Stomach (tissue), 9 donors: ENCODE data around the gene VPS18. TPM values are rescaled to one million over a fixed set of nuclear protein-coding genes. Genes with fewer than 3 reads are reported as not detected.
"Not testable (repeated sequence)": the region's sequence is repeated elsewhere in the genome, so short reads cannot be mapped to it uniquely, and the experiment has no call there.

Source experiments
- DNase-seq, 2 donors: peaks; one replicate each; pipeline versions ENCODE4 v3.0.0 to v3.0.0-alpha.2; 2013 to 2019
- H3K27ac ChIP-seq, 5 donors: fragments of 200-600 bp in 4 of 5; sonication (generic) in 4 of 5; one replicate each; pipeline ENCODE4 v1.5.1; 2013 to 2019; ENCODE audit warnings: mild to moderate bottlenecking in 1 of 5, moderate library complexity in 1 of 5
- H3K27me3 ChIP-seq, 3 donors: fragments of 200-600 bp; sonication (generic); one replicate each; pipeline ENCODE4 v1.5.1; 2017 to 2019; ENCODE audit warnings: mixed run types in 1 of 3
- H3K36me3 ChIP-seq, 4 donors: fragments of 200-600 bp; sonication (generic); 1 replicate in 3 of 4; 2 replicates in 1 of 4; pipeline ENCODE4 v1.5.1; 2016 to 2019
- H3K4me1 ChIP-seq, 4 donors: fragments of 200-600 bp; sonication (generic); one replicate each; pipeline ENCODE4 v1.5.1; 2016 to 2019
- H3K4me3 ChIP-seq, 4 donors: fragments of 200-600 bp; sonication (generic) in 3 of 4; one replicate each; pipeline ENCODE4 v1.5.1; 2016 to 2019; ENCODE audit warnings: mild to moderate bottlenecking in 1 of 4
- H3K9me3 ChIP-seq, 4 donors: fragments of 200-600 bp; sonication (generic); one replicate each; pipeline ENCODE4 v1.5.1; 2016 to 2019
- EP300 ChIP-seq: sonication (generic); formaldehyde crosslinking; IDR thresholded peaks from one replicate; pipeline ENCODE4 v1.6.1; 2017; ENCODE audit warnings: antibody characterized with exemption
- POLR2A ChIP-seq, 4 donors: fragments of 450-650 bp; IDR thresholded peaks; one replicate each; pipeline ENCODE4 v1.6.1; 2016; ENCODE audit warnings: antibody characterized with exemption in 4 of 4, control low read depth in 2 of 4, mild to moderate bottlenecking in 1 of 4, moderate library complexity in 1 of 4
- POLR2AphosphoS5 ChIP-seq, 3 donors: sonication (generic); formaldehyde crosslinking; IDR thresholded peaks; one replicate each; pipeline ENCODE4 v1.6.1; 2016; ENCODE audit warnings: antibody characterized with exemption in 3 of 3
- WGBS, 5 donors: extraction: QIAGEN DNeasy Blood & Tissue Kit in 3 of 5; methylation state at CpG; one replicate each; pipeline versions ENCODE4 v1.1.5 to v1.1.7; 2013 to 2018; 5-methylcytosine and 5-hydroxymethylcytosine counted together
- intact Hi-C: fragments of 100-400 bp; cut with DNase I; formaldehyde crosslinking; loops from one replicate; pipeline ENCODE4 v1.15.1; 2023; ENCODE audit warnings: low total_unique reads
- polyA plus RNA-seq, 3 donors: library from polyadenylated mRNA; stranded (reverse); fragments of 200-250 nt; gene quantifications; one replicate each; pipeline ENCODE4 v1.2.3, GENCODE V29; 2013
- total RNA-seq, 5 donors: library from RNA; depleted of rRNA; stranded (reverse); fragments of >200 nt; gene quantifications; one replicate each; pipeline versions ENCODE4 v1.1.0 to v1.2.3, GENCODE V29; 2014 to 2016
- TF ChIP-seq, protein P1 (sequence below), 7 experiments: fragments of 450-650 bp in 4 of 7; fragments of 200-600 bp in 3 of 7; sonication (generic) in 3 of 7; IDR thresholded peaks; one replicate each; pipeline ENCODE4 v1.5.1; 2016 to 2019; ENCODE audit warnings: antibody characterized with exemption in 7 of 7, control low read depth in 2 of 7, mild to moderate bottlenecking in 1 of 7
- donor health status: healthy with polysubstance abuse.
- donor health status: Bipolar disorder and iron deficiency.
- donor health status: healthy.

The VPS18 gene
- total and polyA plus RNA-seq, 8 donors = 1.8 to 24.2 (median 13.1) TPM

DNA sequence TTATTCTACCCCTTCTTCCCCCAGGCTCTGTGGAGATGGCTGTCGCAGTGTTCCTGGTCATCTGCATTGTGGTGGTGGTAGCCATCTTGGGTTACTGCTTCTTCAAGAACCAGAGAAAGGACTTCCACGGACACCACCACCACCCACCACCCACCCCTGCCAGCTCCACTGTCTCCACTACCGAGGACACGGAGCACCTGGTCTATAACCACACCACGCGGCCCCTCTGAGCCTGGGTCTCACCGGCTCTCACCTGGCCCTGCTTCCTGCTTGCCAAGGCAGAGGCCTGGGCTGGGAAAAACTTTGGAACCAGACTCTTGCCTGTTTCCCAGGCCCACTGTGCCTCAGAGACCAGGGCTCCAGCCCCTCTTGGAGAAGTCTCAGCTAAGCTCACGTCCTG lies 37.5 kb upstream of the VPS18 start:
- peak overlapping the region in 3 of 5 donors; percentile 16 to 70 (median 25) for H3K27ac ChIP-seq
- intact Hi-C loops = no loop called here
- no peak for DNase-seq

DNA sequence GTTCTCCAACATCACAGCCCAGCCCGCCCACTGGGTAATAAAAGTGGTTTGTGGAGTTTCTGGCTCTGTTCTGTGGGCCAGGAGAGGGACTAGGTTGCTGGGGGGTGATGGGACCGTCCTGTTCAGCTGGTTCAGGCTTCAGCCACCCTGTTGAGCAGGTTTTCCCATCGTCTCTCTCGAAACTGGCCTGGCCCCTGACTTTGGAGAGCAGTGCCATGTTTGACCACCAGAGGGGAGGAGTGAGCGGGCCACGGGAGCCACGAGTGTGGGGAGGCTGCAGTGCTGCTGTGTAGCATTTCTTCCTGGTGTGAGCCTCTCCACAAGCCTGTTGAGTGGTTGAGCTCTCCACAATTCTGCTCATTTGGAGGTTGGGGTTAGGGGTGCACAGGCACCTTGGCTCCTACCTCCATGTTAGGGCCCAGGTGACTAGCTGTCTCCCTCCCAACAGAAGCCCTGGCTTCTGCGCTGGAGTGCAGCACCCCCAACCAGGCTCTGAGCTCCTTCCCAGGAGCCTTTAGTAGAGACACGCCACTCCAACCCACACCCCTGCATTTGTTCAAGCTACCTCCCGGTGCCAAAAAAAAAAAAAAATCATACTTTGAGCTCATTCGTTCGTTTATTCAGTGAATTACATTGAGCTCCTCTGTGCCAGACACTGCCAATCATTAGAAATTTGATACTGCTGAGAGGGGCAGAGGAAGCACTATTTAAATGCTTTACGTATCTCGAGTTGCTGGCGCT lies 36.5 kb upstream of the VPS18 start:
- Histone ChIP-seq H3K36me3 (peaks cover 29 to 46% (median 43%) of the 10 kb centered on the region in 4 donors), H3K27ac (peak overlapping the region in 3 of 5 donors; percentile 16 to 70 (median 25)), H3K4me3 (no peak overlapping the region), H3K4me1 (peaks cover 10 to 22% (median 18%) of the 10 kb centered on the region in 4 donors), H3K9me3 (no peaks in the 10 kb centered on the region), H3K27me3 (peaks cover 0 to 4% (median 0%) of the 10 kb centered on the region in 3 donors)
- TF ChIP-seq POLR2AphosphoS5 (IDR thresholded peaks at IDR 0.05) = peak in 2 of 3 donors; percentile 30 to 83
- no peak for TF ChIP-seq POLR2A (IDR thresholded peaks at IDR 0.05)
- TF ChIP-seq, protein P1, sequence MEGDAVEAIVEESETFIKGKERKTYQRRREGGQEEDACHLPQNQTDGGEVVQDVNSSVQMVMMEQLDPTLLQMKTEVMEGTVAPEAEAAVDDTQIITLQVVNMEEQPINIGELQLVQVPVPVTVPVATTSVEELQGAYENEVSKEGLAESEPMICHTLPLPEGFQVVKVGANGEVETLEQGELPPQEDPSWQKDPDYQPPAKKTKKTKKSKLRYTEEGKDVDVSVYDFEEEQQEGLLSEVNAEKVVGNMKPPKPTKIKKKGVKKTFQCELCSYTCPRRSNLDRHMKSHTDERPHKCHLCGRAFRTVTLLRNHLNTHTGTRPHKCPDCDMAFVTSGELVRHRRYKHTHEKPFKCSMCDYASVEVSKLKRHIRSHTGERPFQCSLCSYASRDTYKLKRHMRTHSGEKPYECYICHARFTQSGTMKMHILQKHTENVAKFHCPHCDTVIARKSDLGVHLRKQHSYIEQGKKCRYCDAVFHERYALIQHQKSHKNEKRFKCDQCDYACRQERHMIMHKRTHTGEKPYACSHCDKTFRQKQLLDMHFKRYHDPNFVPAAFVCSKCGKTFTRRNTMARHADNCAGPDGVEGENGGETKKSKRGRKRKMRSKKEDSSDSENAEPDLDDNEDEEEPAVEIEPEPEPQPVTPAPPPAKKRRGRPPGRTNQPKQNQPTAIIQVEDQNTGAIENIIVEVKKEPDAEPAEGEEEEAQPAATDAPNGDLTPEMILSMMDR (IDR thresholded peaks at IDR 0.05) = peak in 6 of 7 experiments; percentile 92 to 99 (median 94)
- intact Hi-C loops = no loop called here
- WGBS, 5 donors = 25 to 33% (median 32%) methylated on average over 14 to 15 of the region's 15 CpGs
- DNase-seq = peak; percentile 89 to 95

More for the DNA sequence above, 37.5 kb upstream of the VPS18 start:
- H3K27me3 ChIP-seq = peaks cover 0 to 4% (median 0%) of the 10 kb centered on the region in 3 donors
- peaks cover 10 to 25% (median 19%) of the 10 kb centered on the region in 4 donors for H3K4me1 ChIP-seq
- peaks cover 29 to 54% (median 46%) of the 10 kb centered on the region in 4 donors for H3K36me3 ChIP-seq
- no peak overlapping the region for H3K4me3 ChIP-seq
- 69 to 87% (median 75%) methylated on average over 7 to 8 of the region's 8 CpGs for WGBS, 5 donors
- no peaks in the 10 kb centered on the region for H3K9me3 ChIP-seq
- TF ChIP-seq, protein P1 (IDR thresholded peaks at IDR 0.05) = no peak
- TF ChIP-seq POLR2A (IDR thresholded peaks at IDR 0.05) = no peak
- no peak for TF ChIP-seq EP300
- TF ChIP-seq POLR2AphosphoS5 (IDR thresholded peaks at IDR 0.05) = no peak

DNA sequence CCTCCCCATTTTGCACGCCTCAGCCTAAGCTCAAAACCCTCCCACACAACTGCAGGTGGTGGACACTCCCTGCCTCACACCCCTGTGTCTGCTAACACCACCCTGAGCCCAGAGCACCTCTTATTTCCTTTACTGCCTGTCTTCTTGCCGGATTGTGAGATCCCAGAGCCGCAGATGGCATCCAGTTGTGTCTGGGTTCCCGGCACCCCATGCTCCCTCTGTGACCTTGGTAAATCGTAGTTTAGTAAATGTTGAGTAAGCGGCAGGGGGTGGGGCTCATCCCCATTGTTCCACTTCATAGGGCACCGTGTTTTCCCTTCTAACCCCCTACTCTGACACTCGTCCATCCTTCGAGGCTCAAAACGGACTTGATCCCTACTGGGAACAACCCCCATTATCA lies 35.5 kb upstream of the VPS18 start:
- H3K27me3 ChIP-seq = peaks cover 0 to 6% (median 0%) of the 10 kb centered on the region in 3 donors
- H3K27ac ChIP-seq = no peak overlapping the region
- peaks cover 20 to 37% (median 34%) of the 10 kb centered on the region in 4 donors for H3K36me3 ChIP-seq
- WGBS, 5 donors = 63 to 79% (median 72%) methylated on average over 10 of the region's 10 CpGs
- DNase-seq = no peak
- no peaks in the 10 kb centered on the region for H3K9me3 ChIP-seq
- intact Hi-C loops = no loop called here
- TF ChIP-seq POLR2AphosphoS5 (IDR thresholded peaks at IDR 0.05) = no peak
- TF ChIP-seq, protein P1 (IDR thresholded peaks at IDR 0.05) = no peak
- TF ChIP-seq EP300 = no peak
- no peak for TF ChIP-seq POLR2A (IDR thresholded peaks at IDR 0.05)
- H3K4me1 ChIP-seq = peaks cover 10 to 23% (median 18%) of the 10 kb centered on the region in 4 donors
- H3K4me3 ChIP-seq = no peak overlapping the region

DNA sequence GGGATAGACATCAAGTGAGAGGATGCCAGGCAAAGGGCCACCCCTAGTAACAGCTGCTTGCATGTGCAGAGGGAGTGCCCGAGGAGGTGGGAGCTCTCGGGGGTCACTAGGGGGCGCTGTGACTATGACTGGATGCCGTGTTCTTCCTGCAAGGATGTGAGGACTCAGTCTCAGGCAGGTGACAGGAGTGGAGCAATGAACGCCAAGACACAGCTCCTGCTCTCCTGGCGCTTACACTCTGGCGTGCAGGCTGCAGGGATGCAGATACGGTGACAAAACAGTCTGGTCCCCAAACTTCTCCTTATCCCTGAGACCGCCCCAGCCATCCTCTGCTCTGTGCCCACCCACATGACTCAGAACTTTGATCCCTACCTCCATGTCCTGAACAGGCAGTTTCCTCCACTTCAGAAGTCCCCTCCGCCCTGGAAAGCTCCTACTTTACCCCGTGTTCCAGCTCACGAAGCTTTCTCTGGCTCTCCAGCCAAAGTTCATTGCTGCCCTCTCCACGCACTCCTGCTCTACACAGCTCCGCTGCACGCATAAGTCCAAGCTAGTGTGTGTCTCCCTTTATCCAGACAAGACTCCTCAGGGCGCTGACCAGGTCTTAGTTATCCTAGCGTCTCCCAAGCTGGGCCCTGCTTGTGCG lies 34.9 kb upstream of the VPS18 start:
- peaks cover 10 to 29% (median 18%) of the 10 kb centered on the region in 4 donors for H3K4me1 ChIP-seq
- TF ChIP-seq, protein P1 (IDR thresholded peaks at IDR 0.05) = peak in 5 of 7 experiments; percentile 59 to 84 (median 68)
- peak in 1 of 3 donors; percentile 64 for TF ChIP-seq POLR2AphosphoS5 (IDR thresholded peaks at IDR 0.05)
- no peak for TF ChIP-seq EP300
- TF ChIP-seq POLR2A (IDR thresholded peaks at IDR 0.05) = no peak
- intact Hi-C loops = no loop called here
- peak overlapping the region in 1 of 5 donors; percentile 27 for H3K27ac ChIP-seq
- peaks cover 16 to 31% (median 28%) of the 10 kb centered on the region in 4 donors for H3K36me3 ChIP-seq
- no peak overlapping the region for H3K4me3 ChIP-seq
- no peaks in the 10 kb centered on the region for H3K9me3 ChIP-seq
- WGBS, 5 donors = 35 to 43% (median 37%) methylated on average over 18 of the region's 18 CpGs
- DNase-seq = peak; percentile 89 to 94
- peaks cover 0 to 12% (median 0%) of the 10 kb centered on the region in 3 donors for H3K27me3 ChIP-seq

DNA sequence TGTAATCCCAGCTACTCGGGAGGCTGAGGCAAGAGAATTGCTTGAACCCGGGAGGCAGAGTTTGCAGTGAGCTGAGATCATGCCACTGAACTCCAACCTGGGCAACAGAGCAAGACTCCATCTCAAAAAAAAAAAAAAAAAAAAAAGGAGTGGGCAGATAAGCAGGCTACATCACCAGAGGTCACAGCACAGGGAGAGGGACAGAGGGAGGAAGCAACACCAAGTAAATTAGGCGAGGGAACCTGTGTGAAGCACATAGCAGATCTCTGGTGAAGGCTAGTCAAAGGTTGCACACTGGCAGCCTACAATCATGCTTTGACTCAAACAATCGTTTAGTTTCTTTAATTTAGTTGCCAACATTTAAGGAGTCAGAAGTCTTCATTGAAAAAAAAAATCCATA lies 33.1 kb upstream of the VPS18 start:
- WGBS, 5 donors = 53 to 77% (median 62%) methylated on average over 4 of the region's 4 CpGs
- intact Hi-C loops, H3K4me3 ChIP-seq, DNase-seq, H3K9me3 ChIP-seq: not testable (repeated sequence)
- Histone ChIP-seq H3K4me1 (peaks cover 10 to 33% (median 20%) of the 10 kb centered on the region in 4 donors), H3K36me3 (peaks cover 8 to 12% (median 10%) of the 10 kb centered on the region in 4 donors), H3K27me3 (peaks cover 0 to 20% (median 0%) of the 10 kb centered on the region in 3 donors), H3K27ac (peak overlapping the region in 2 of 5 donors; percentile 16 to 21)
